WTC11 (cell line): ENCODE results near the gene AANAT. TPM values are rescaled to one million over a fixed set of nuclear protein-coding genes. Genes with fewer than 3 reads are reported as not detected.
"Not testable (repeated sequence)": the region's sequence is repeated elsewhere in the genome, so short reads cannot be mapped to it uniquely, and the experiment has no call there.

Experiments
- ATAC-seq: fragments of 200-7000 bp; cut with Tn5 transposase; 2 replicates; pipeline ENCODE4 v1.10.0; 2021; ENCODE audit warnings: mild to moderate bottlenecking, moderate library complexity
- CTCF ChIA-PET: fragments of 300-600 bp; sonication (Branson Sonifier 250); formaldehyde crosslinking; loops from one replicate; lab custom pipeline; 2021; ENCODE audit warnings: antibody characterized with exemption; lab: Charles Lee
- POLR2A ChIA-PET: fragments of 350-600 bp; sonication (Branson Sonifier 250); formaldehyde crosslinking; loops from one replicate; lab custom pipeline; 2021; ENCODE audit warnings: antibody characterized with exemption; lab: Charles Lee
- DNase-seq: peaks from one replicate; pipeline ENCODE4 v3.0.0; 2021; ENCODE audit warnings: low spot score
- H3K27ac Mint-ChIP-seq: 2 replicates; pipeline ENCODE4 v1.8.0; 2021; ENCODE audit warnings: mixed read lengths
- H3K27me3 Mint-ChIP-seq: 2 replicates; pipeline ENCODE4 v1.8.0; 2021; ENCODE audit warnings: low read depth, mild to moderate bottlenecking, moderate library complexity, mixed read lengths
- H3K36me3 Mint-ChIP-seq: 2 replicates; pipeline ENCODE4 v1.8.0; 2021; ENCODE audit warnings: mixed read lengths
- H3K4me1 Mint-ChIP-seq: 2 replicates; pipeline ENCODE4 v1.8.0; 2022; ENCODE audit warnings: mixed read lengths
- H3K4me3 Mint-ChIP-seq: 2 replicates; pipeline ENCODE4 v1.8.0; 2021; ENCODE audit warnings: mild to moderate bottlenecking, moderate library complexity, mixed read lengths
- H3K9me3 Mint-ChIP-seq: 2 replicates; pipeline ENCODE4 v1.8.0; 2021; ENCODE audit warnings: mixed read lengths
- CDX4 ChIP-seq: fragments of 250-450 bp; sonication (Bioruptor Pico); IDR thresholded peaks from 2 replicates; pipeline ENCODE4 v1.9.0; 2021; ENCODE audit warnings: moderate library complexity, mild to moderate bottlenecking, inconsistent platforms, borderline replicate concordance
- ESRRA ChIP-seq: sonication (generic); formaldehyde crosslinking; IDR thresholded peaks from 2 replicates; pipeline ENCODE4 v1.8.1; 2022; ENCODE audit warnings: mild to moderate bottlenecking, missing genetic modification reagents, borderline replicate concordance
- GRHL2 ChIP-seq: fragments of 250-450 bp; sonication (Bioruptor Pico); IDR thresholded peaks from 2 replicates; pipeline ENCODE4 v1.8.0; 2022; ENCODE audit warnings: mild to moderate bottlenecking, moderate library complexity; ENCODE audit not compliant: insufficient replicate concordance, severe bottlenecking
- IRF1 ChIP-seq: sonication (generic); formaldehyde crosslinking; IDR thresholded peaks from 2 replicates; pipeline ENCODE4 v1.8.0; 2023; ENCODE audit warnings: missing genetic modification reagents
- JUN ChIP-seq: sonication (generic); formaldehyde crosslinking; IDR thresholded peaks from 2 replicates; pipeline ENCODE4 v1.8.0; 2023; ENCODE audit warnings: mild to moderate bottlenecking, missing genetic modification reagents
- MLX ChIP-seq: sonication (generic); formaldehyde crosslinking; IDR thresholded peaks from 2 replicates; pipeline ENCODE4 v1.8.1; 2023; ENCODE audit warnings: mild to moderate bottlenecking, missing genetic modification reagents, moderate library complexity
- NFE2L1 ChIP-seq: sonication (generic); formaldehyde crosslinking; IDR thresholded peaks from 2 replicates; pipeline ENCODE4 v1.8.1; 2023; ENCODE audit warnings: missing genetic modification reagents
- NR1H2 ChIP-seq: sonication (generic); formaldehyde crosslinking; IDR thresholded peaks from 2 replicates; pipeline ENCODE4 v1.9.0; 2021; ENCODE audit warnings: mild to moderate bottlenecking, moderate library complexity, missing genetic modification reagents
- SOX15 ChIP-seq: fragments of 250-450 bp; sonication (Bioruptor Pico); IDR thresholded peaks from 2 replicates; pipeline ENCODE4 v1.9.0; 2021; ENCODE audit warnings: mild to moderate bottlenecking
- USF2 ChIP-seq: sonication (generic); formaldehyde crosslinking; IDR thresholded peaks from 2 replicates; pipeline ENCODE4 v1.8.1; 2023; ENCODE audit warnings: mild to moderate bottlenecking, missing genetic modification reagents, moderate library complexity
- ZNF263 ChIP-seq: sonication (generic); formaldehyde crosslinking; IDR thresholded peaks from 2 replicates; pipeline ENCODE4 v1.8.1; 2022; ENCODE audit warnings: low read depth, mild to moderate bottlenecking, moderate library complexity, missing genetic modification reagents
- ZNF281 ChIP-seq: sonication (generic); formaldehyde crosslinking; IDR thresholded peaks from 2 replicates; pipeline ENCODE4 v1.8.0; 2023; ENCODE audit warnings: mild to moderate bottlenecking, missing genetic modification reagents
- ZNF425 ChIP-seq: fragments of 250-450 bp; sonication (Bioruptor Pico); conservative IDR thresholded peaks from 2 replicates; pipeline ENCODE4 v1.9.0; 2021; ENCODE audit warnings: mild to moderate bottlenecking
- ZNF671 ChIP-seq: fragments of 250-450 bp; sonication (Bioruptor Pico); IDR thresholded peaks from 2 replicates; pipeline ENCODE4 v1.8.0; 2021; ENCODE audit warnings: mild to moderate bottlenecking
- total RNA-seq: library from RNA; stranded (reverse); gene quantifications from 3 replicates; pipeline ENCODE4 v1.2.3, GENCODE V29; 2021

The AANAT gene
- total RNA-seq, 1 experiment from 2014 or later, result 0.17 TPM

- Mint-ChIP-seq H3K4me1 (no peaks in the 10 kb centered on the region), H3K27ac (no peak overlapping the region), H3K27me3 (peaks cover 6% of the 10 kb centered on the region; the same call in 1 of the 2 replicates), H3K9me3 (no peaks in the 10 kb centered on the region), H3K4me3 (no peak overlapping the region), H3K36me3 (no peaks in the 10 kb centered on the region)
- no peak for TF ChIP-seq ESRRA (CRISPR knock-in tag)
- TF ChIP-seq ZNF263 (CRISPR knock-in tag), result no peak
- no peak for TF ChIP-seq NR1H2 (CRISPR knock-in tag)
- TF ChIP-seq MLX (CRISPR knock-in tag), result no peak
- no peak for TF ChIP-seq USF2 (CRISPR knock-in tag)
- no peak for TF ChIP-seq SOX15 (CRISPR knock-in tag)
- TF ChIP-seq ZNF281 (CRISPR knock-in tag), result no peak
- no peak for TF ChIP-seq NFE2L1 (CRISPR knock-in tag)
- TF ChIP-seq IRF1 (CRISPR knock-in tag), result no peak
- TF ChIP-seq GRHL2 (CRISPR knock-in tag), result no peak
- TF ChIP-seq ZNF425, result no peak
- no peak for TF ChIP-seq ZNF671 (CRISPR knock-in tag)
- TF ChIP-seq JUN, result no peak
- no peak for TF ChIP-seq CDX4 (CRISPR knock-in tag)
- ChIA-PET POLR2A (no interaction called here), CTCF (interaction anchor here (0.6 to 3.9 kb wide), 5 partner anchors 10 to 158 kb away, joined by 3 to 16 read pairs (median 4); no protein-coding TSS in a partner anchor)
- no peak for DNase-seq
- no peak for ATAC-seq
Measured at GRCh38 chr17:76513306-76513692, 45.9 kb downstream of the AANAT start.

GRCh38 chr17:76514355-76514754 lies 47.0 kb downstream of the AANAT start:
- H3K27ac Mint-ChIP-seq, H3K9me3 Mint-ChIP-seq, DNase-seq, H3K27me3 Mint-ChIP-seq, H3K36me3 Mint-ChIP-seq, H3K4me3 Mint-ChIP-seq, H3K4me1 Mint-ChIP-seq, POLR2A ChIA-PET, ATAC-seq: not testable (repeated sequence)
- CTCF ChIA-PET, result interaction anchor here (0.6 to 3.9 kb wide), 3 partner anchors 9 to 250 kb away, joined by 3 to 16 read pairs (median 4); no protein-coding TSS in a partner anchor
